Neutrophil (primary cell): ENCODE measurements around the gene LDLRAD2.

Experiments used
- H3K27ac ChIP-seq: fragments of 200-600 bp; sonication (generic); 2 replicates; pipeline ENCODE4 v1.5.1; 2016; ENCODE audit warnings: mild to moderate bottlenecking, moderate library complexity
- H3K27me3 ChIP-seq: fragments of 200-600 bp; sonication (generic); 2 replicates; pipeline ENCODE4 v1.6.0; 2016; ENCODE audit warnings: mild to moderate bottlenecking
- H3K36me3 ChIP-seq: fragments of 200-600 bp; sonication (generic); 2 replicates; pipeline ENCODE4 v1.5.1; 2017
- H3K4me1 ChIP-seq, 2 experiments: fragments of 200-600 bp in 1 of 2; sonication (generic) in 1 of 2; 1 replicate in 1 of 2; 2 replicates in 1 of 2; pipeline versions ENCODE4 v1.5.1 to v1.6.1; 2013 to 2016; ENCODE audit warnings: low read depth in 1 of 2, low read length in 1 of 2, mild to moderate bottlenecking in 1 of 2, moderate library complexity in 1 of 2; ENCODE audit not compliant: control insufficient read depth in 1 of 2, insufficient read depth in 1 of 2
- H3K4me3 ChIP-seq, 2 experiments: fragments of 200-600 bp in 1 of 2; sonication (generic) in 1 of 2; 1 replicate in 1 of 2; 2 replicates in 1 of 2; pipeline ENCODE4 v1.5.1; 2013 to 2016; ENCODE audit warnings: low read depth in 1 of 2, low read length in 1 of 2, mild to moderate bottlenecking in 1 of 2, moderate library complexity in 1 of 2
- H3K9me3 ChIP-seq: fragments of 200-600 bp; sonication (generic); 2 replicates; pipeline ENCODE4 v1.5.1; 2016
- CTCF ChIP-seq: fragments of 200-600 bp; sonication (generic); IDR thresholded peaks from 2 replicates; pipeline ENCODE4 v1.5.1; 2016; ENCODE audit warnings: antibody characterized with exemption

LDLRAD2 gene

GRCh38 chr1:21838359-21839157, 26.5 kb downstream of the LDLRAD2 start:
- Histone ChIP-seq H3K9me3 (no peaks in the 10 kb centered on the region), H3K27me3 (no peaks in the 10 kb centered on the region), H3K4me1 (no peaks in the 10 kb centered on the region), H3K27ac (no peak overlapping the region), H3K4me3 (no peak overlapping the region), H3K36me3 (no peaks in the 10 kb centered on the region)
- no peak for TF ChIP-seq CTCF

- no peaks in the 10 kb centered on the region for H3K9me3 ChIP-seq
- no peak for TF ChIP-seq CTCF
These were observed 27.4 kb downstream of the LDLRAD2 start for GRCh38 chr1:21839337-21840037.

GRCh38 chr1:21840981-21841380, 28.9 kb downstream of the LDLRAD2 start:
- Histone ChIP-seq H3K4me1 (no peaks in the 10 kb centered on the region), H3K9me3 (no peaks in the 10 kb centered on the region), H3K4me3 (no peak overlapping the region), H3K36me3 (no peaks in the 10 kb centered on the region), H3K27me3 (no peaks in the 10 kb centered on the region), H3K27ac (no peak overlapping the region)
- TF ChIP-seq CTCF: no peak

More at GRCh38 chr1:21839337-21840037, 27.4 kb downstream of the LDLRAD2 start:
- H3K36me3 ChIP-seq: no peaks in the 10 kb centered on the region
- H3K4me1 ChIP-seq: no peaks in the 10 kb centered on the region
- no peak overlapping the region for H3K27ac ChIP-seq
- H3K4me3 ChIP-seq: no peak overlapping the region
- H3K27me3 ChIP-seq: no peaks in the 10 kb centered on the region

- TF ChIP-seq CTCF: no peak
- H3K4me3 ChIP-seq: no peak overlapping the region
- H3K9me3 ChIP-seq: no peaks in the 10 kb centered on the region
- no peaks in the 10 kb centered on the region for H3K27me3 ChIP-seq
- H3K36me3 ChIP-seq: no peaks in the 10 kb centered on the region
- no peak overlapping the region for H3K27ac ChIP-seq
- no peaks in the 10 kb centered on the region for H3K4me1 ChIP-seq
These were observed 29.9 kb downstream of the LDLRAD2 start for GRCh38 chr1:21841852-21842466.

GRCh38 chr1:21842606-21843162, 30.6 kb downstream of the LDLRAD2 start:
- no peaks in the 10 kb centered on the region for H3K36me3 ChIP-seq
- no peak for TF ChIP-seq CTCF

More at GRCh38 chr1:21842606-21843162, 30.6 kb downstream of the LDLRAD2 start:
- Histone ChIP-seq H3K27me3 (no peaks in the 10 kb centered on the region), H3K4me1 (no peaks in the 10 kb centered on the region), H3K4me3 (no peak overlapping the region), H3K27ac (no peak overlapping the region), H3K9me3 (no peaks in the 10 kb centered on the region)
